C4-2B (cell line): ENCODE results near the gene PTPRM.

Experiments
- CTCF ChIP-seq: fragments of 450-650 bp; conservative IDR thresholded peaks from 2 replicates; pipeline ENCODE4 v1.5.1; 2017; ENCODE audit warnings: mild to moderate bottlenecking
- ZFX ChIP-seq: fragments of 450-650 bp; IDR thresholded peaks from 2 replicates; pipeline ENCODE4 v1.6.1; 2017

GRCh38 chr18:8167026-8167425 lies 599.9 kb downstream of the PTPRM start:
- TF ChIP-seq CTCF (no peak), ZFX (no peak)
